Adrenal gland (tissue), 12 donors: ENCODE results near the gene CLCA4. TPM values are rescaled to one million over a fixed set of nuclear protein-coding genes. Genes with fewer than 3 reads are reported as not detected.

Experiments used
- DNase-seq, 7 donors: peaks; one replicate each; pipeline ENCODE4 v3.0.0-alpha.2; 2019 to 2020
- H3K27ac ChIP-seq, 5 donors: fragments of 200-600 bp; sonication (generic) in 4 of 5; 1 replicate in 3 of 5; 2 replicates in 2 of 5; pipeline versions ENCODE4 v1.5.1 to v1.8.0; 2016 to 2020; ENCODE audit warnings: mild to moderate bottlenecking in 1 of 5
- H3K27me3 ChIP-seq: fragments of 200-600 bp; 2 replicates; pipeline ENCODE4 v1.8.0; 2021
- H3K36me3 ChIP-seq, 2 donors: fragments of 200-600 bp; replicated peaks in 1 of 2; 1 replicate in 1 of 2; 2 replicates in 1 of 2; pipeline versions ENCODE4 v1.5.1 to v1.8.0; 2018 to 2022
- H3K4me1 ChIP-seq, 2 donors: fragments of 200-600 bp; replicated peaks in 1 of 2; 1 replicate in 1 of 2; 2 replicates in 1 of 2; pipeline versions ENCODE4 v1.5.1 to v1.8.0; 2018 to 2021
- H3K4me3 ChIP-seq, 4 donors: fragments of 200-600 bp; sonication (generic) in 3 of 4; one replicate each; pipeline ENCODE4 v1.5.1; 2016 to 2018
- H3K9me3 ChIP-seq, 3 donors: fragments of 200-600 bp; sonication (generic) in 1 of 3; replicated peaks in 1 of 3; 1 replicate in 2 of 3; 2 replicates in 1 of 3; pipeline versions ENCODE4 v1.5.1 to v1.8.0; 2016 to 2021
- POLR2A ChIP-seq, 2 donors: fragments of 450-650 bp; IDR thresholded peaks; one replicate each; pipeline ENCODE4 v1.6.1; 2017; ENCODE audit warnings: antibody characterized with exemption in 2 of 2, mild to moderate bottlenecking in 2 of 2, moderate library complexity in 1 of 2
- WGBS, 4 donors: extraction: QIAGEN DNeasy Blood & Tissue Kit in 2 of 4; methylation state at CpG; one replicate each; pipeline versions ENCODE4 v1.1.5 to v1.1.7; 2013 to 2017; 5-methylcytosine and 5-hydroxymethylcytosine counted together
- intact Hi-C, 2 donors: fragments of 100-400 bp; cut with DNase I; formaldehyde crosslinking; loops; one replicate each; pipeline versions ENCODE4 v1.14.1 to v1.15.0; 2022 to 2023
- polyA plus RNA-seq, 3 donors: library from polyadenylated mRNA; stranded (reverse); fragments of 200-250 nt in 2 of 3; fragments of 350-450 nt in 1 of 3; fragmentation: Illumina TruSeq in 1 of 3; extraction: RNeasy Lipid Tissue Mini Kit (QIAGEN cat#74804) in 1 of 3; gene quantifications; one replicate each; pipeline ENCODE4 v1.2.3, GENCODE V29; 2013 to 2014
- total RNA-seq, 9 donors: library from RNA; depleted of rRNA in 4 of 9; stranded (reverse); fragments of >200 nt in 4 of 9; fragments of 120-200 nt in 1 of 9; fragmentation: NEBNext Ultra II Directional in 1 of 9; extraction: Animal tissue kit (Norgen Biotek cat#: 25700) in 1 of 9; gene quantifications; one replicate each; pipeline versions ENCODE4 v1.1.0 to v1.2.4, GENCODE V29; 2013 to 2023
- TF ChIP-seq, protein P1 (sequence below), 6 experiments: fragments of 450-650 bp in 4 of 6; fragments of 200-600 bp in 2 of 6; sonication (generic) in 1 of 6; IDR thresholded peaks; 1 replicate in 5 of 6; 2 replicates in 1 of 6; pipeline versions ENCODE4 v1.5.1 to v1.8.0; 2016 to 2021; ENCODE audit warnings: antibody characterized with exemption in 6 of 6, mild to moderate bottlenecking in 2 of 6, moderate library complexity in 1 of 6
- donor health status: healthy with polysubstance abuse.
- donor health status: Bipolar disorder and iron deficiency.
- donor health status: DM: yes; HTN: yes; CAD: no.
- donor health status: DM: no; HTN: no; CAD: no.
- donor health status: DM: no; HTN: no; CAD: no.
- donor health status: DM: yes; HTN: yes; CAD: no.

Gene CLCA4
- total and polyA plus RNA-seq, 12 donors: 0.07 to 0.24 (median 0.20) TPM; not detected in 9

DNA sequence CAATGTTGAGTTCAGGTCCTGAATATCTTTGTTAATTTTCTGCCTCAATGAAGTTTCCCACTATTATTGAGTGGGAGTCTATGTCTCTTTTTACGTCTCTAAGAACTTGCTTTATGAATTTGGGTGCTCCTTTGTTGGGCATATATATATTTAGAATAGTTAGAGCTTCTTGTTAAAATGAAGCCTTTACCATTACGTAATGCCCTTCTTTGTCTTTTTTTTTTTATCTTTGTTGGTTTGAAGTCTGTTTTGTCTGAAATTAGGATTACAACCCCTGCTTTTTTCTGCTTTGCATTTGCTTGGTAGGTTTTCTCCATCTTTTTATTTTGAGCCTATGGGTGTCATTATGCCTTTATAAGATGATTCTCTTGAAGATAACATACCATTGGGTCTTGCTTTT lies 10.9 kb downstream of the CLCA4 start:
- intact Hi-C loops: no loop called here
- Histone ChIP-seq H3K27ac (no peak overlapping the region), H3K9me3 (no peaks in the 10 kb centered on the region), H3K36me3 (no peaks in the 10 kb centered on the region), H3K4me3 (no peak overlapping the region), H3K27me3 (no peaks in the 10 kb centered on the region), H3K4me1 (no peaks in the 10 kb centered on the region)
- no peak for TF ChIP-seq POLR2A (IDR thresholded peaks at IDR 0.05)
- TF ChIP-seq, protein P1, sequence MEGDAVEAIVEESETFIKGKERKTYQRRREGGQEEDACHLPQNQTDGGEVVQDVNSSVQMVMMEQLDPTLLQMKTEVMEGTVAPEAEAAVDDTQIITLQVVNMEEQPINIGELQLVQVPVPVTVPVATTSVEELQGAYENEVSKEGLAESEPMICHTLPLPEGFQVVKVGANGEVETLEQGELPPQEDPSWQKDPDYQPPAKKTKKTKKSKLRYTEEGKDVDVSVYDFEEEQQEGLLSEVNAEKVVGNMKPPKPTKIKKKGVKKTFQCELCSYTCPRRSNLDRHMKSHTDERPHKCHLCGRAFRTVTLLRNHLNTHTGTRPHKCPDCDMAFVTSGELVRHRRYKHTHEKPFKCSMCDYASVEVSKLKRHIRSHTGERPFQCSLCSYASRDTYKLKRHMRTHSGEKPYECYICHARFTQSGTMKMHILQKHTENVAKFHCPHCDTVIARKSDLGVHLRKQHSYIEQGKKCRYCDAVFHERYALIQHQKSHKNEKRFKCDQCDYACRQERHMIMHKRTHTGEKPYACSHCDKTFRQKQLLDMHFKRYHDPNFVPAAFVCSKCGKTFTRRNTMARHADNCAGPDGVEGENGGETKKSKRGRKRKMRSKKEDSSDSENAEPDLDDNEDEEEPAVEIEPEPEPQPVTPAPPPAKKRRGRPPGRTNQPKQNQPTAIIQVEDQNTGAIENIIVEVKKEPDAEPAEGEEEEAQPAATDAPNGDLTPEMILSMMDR (IDR thresholded peaks at IDR 0.05): no peak
- no peak for DNase-seq
- WGBS, 4 donors: 70 to 84% (median 72%) methylated on average over 2 of the region's 2 CpGs

DNA sequence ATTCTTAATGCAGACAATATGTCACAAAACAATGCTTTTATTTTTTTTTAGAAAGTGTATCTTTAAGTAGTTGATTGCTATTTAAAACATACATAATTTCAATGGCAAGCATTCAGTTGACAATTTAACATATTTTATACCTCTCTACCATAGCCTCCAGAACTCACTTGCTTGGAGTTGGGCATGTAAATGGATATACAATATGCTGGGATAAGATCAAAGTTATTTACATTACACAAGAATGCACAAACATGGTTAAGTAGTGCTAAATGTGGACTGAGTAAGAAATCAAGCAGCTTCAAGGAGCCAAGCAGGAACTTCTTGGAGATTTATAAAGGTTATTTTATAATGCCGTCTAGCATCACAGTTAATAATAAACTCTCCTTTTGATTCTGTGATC lies 17.0 kb downstream of the CLCA4 start:
- Histone ChIP-seq H3K9me3 (no peaks in the 10 kb centered on the region), H3K4me3 (no peak overlapping the region), H3K27ac (no peak overlapping the region), H3K4me1 (no peaks in the 10 kb centered on the region), H3K36me3 (no peaks in the 10 kb centered on the region), H3K27me3 (no peaks in the 10 kb centered on the region)
- TF ChIP-seq POLR2A (IDR thresholded peaks at IDR 0.05): no peak
- TF ChIP-seq, protein P1 (IDR thresholded peaks at IDR 0.05): no peak
- WGBS, 4 donors: 67 to 78% (median 74%) methylated on average over 1 of the region's 1 CpG
- no peak for DNase-seq
- intact Hi-C loops: no loop called here

DNA sequence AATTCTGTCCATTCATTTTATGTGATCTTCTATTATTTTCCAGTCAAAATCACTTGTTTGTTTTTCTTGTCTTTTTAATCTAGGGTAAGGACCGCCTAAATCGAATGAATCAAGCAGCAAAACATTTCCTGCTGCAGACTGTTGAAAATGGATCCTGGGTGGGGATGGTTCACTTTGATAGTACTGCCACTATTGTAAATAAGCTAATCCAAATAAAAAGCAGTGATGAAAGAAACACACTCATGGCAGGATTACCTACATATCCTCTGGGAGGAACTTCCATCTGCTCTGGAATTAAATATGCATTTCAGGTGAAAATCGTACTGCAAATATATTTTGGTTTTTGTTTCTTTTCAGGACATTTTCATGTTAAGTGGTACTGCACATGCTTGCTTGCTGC lies 20.5 kb downstream of the CLCA4 start:
- intact Hi-C loops: no loop called here
- TF ChIP-seq, protein P1 (IDR thresholded peaks at IDR 0.05): no peak
- no peak for TF ChIP-seq POLR2A (IDR thresholded peaks at IDR 0.05)
- Histone ChIP-seq H3K4me1 (no peaks in the 10 kb centered on the region), H3K27ac (no peak overlapping the region), H3K27me3 (no peaks in the 10 kb centered on the region), H3K36me3 (no peaks in the 10 kb centered on the region), H3K9me3 (no peaks in the 10 kb centered on the region), H3K4me3 (no peak overlapping the region)
- 67 to 81% (median 71%) methylated on average over 3 of the region's 3 CpGs for WGBS, 4 donors
- DNase-seq: no peak

DNA sequence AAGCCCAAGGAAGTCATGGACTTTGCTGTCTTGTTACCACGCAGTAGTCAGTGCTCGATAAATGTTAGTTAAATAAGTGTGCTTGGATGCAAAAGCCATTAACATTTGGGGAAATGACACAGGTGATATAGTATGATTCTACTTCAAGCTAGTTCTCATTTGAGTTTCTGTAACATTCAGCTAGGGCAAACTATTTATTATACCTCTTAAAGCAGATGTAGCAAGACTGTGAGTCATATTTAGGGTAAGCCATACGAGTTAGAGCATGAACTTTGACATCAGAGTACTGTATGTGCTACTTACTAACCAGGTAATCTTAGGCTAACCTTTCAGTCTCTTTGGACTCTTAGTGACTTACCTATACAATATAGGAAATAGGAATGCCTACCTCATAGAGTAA lies 21.0 kb downstream of the CLCA4 start:
- Histone ChIP-seq H3K27ac (no peak overlapping the region), H3K36me3 (no peaks in the 10 kb centered on the region), H3K4me3 (no peak overlapping the region), H3K27me3 (no peaks in the 10 kb centered on the region), H3K4me1 (no peaks in the 10 kb centered on the region), H3K9me3 (no peaks in the 10 kb centered on the region)
- no peak for TF ChIP-seq POLR2A (IDR thresholded peaks at IDR 0.05)
- TF ChIP-seq, protein P1 (IDR thresholded peaks at IDR 0.05): no peak
- DNase-seq: no peak
- intact Hi-C loops: no loop called here
- 67 to 78% (median 71%) methylated on average over 3 of the region's 3 CpGs for whole genome bisulfite sequencing, 4 donors
